Measurements from ENCODE around the gene PNPLA2.
A peak's percentile ranks its signal among the peaks of the same experiment; 100 is the strongest.

Gene PNPLA2

GRCh38 chr11:827146-827896, 8.6 kb downstream of the PNPLA2 start:
- Mint-ChIP-seq H3K4me1 (peaks cover 23% of the 10 kb centered on the region), H3K27ac (no peak overlapping the region), H3K36me3 (ENCODE audit: low read depth) (no peaks in the 10 kb centered on the region), H3K9me3 (no peaks in the 10 kb centered on the region), H3K4me3 (peak overlapping the region; percentile 50), H3K27me3 (peaks cover 39% of the 10 kb centered on the region)
- ATAC-seq (peak; percentile 3), DNase-seq (no peak)

GRCh38 chr11:827897-828192, 9.1 kb downstream of the PNPLA2 start, which contains the start of gene CRACR2B:
Gene CRACR2B (plus strand): TSS chr11:827919. CDS start chr11:828608, 689 bp downstream.
- no peaks in the 10 kb centered on the region for H3K36me3 Mint-ChIP-seq (ENCODE audit: low read depth)
- DNase-seq: no peak
- ATAC-seq: no peak
- no peaks in the 10 kb centered on the region for H3K9me3 Mint-ChIP-seq
- H3K4me3 Mint-ChIP-seq: peak within 1 kb of the TSS; percentile 64
- H3K27me3 Mint-ChIP-seq: peaks cover 39% of the 10 kb centered on the region
- H3K4me1 Mint-ChIP-seq: peaks cover 23% of the 10 kb centered on the region
- no peak within 1 kb of the TSS for H3K27ac Mint-ChIP-seq

- DNase-seq (no peak), ATAC-seq (no peak)
- no peak overlapping the region for H3K27ac Mint-ChIP-seq
- H3K9me3 Mint-ChIP-seq: no peaks in the 10 kb centered on the region
- H3K4me1 Mint-ChIP-seq: peaks cover 23% of the 10 kb centered on the region
- no peaks in the 10 kb centered on the region for H3K36me3 Mint-ChIP-seq (ENCODE audit: low read depth)
- no peak overlapping the region for H3K4me3 Mint-ChIP-seq
- peaks cover 39% of the 10 kb centered on the region for H3K27me3 Mint-ChIP-seq
These were observed 9.9 kb downstream of the PNPLA2 start for GRCh38 chr11:828506-829175.

GRCh38 chr11:829176-829846, 10.6 kb downstream of the PNPLA2 start:
- DNase-seq (no peak), ATAC-seq (no peak)
- peaks cover 39% of the 10 kb centered on the region for H3K27me3 Mint-ChIP-seq
- H3K27ac Mint-ChIP-seq: no peak overlapping the region
- H3K9me3 Mint-ChIP-seq: no peaks in the 10 kb centered on the region
- H3K4me1 Mint-ChIP-seq: peaks cover 29% of the 10 kb centered on the region
- no peaks in the 10 kb centered on the region for H3K36me3 Mint-ChIP-seq (ENCODE audit: low read depth)
- H3K4me3 Mint-ChIP-seq: peak overlapping the region; percentile 14

GRCh38 chr11:829847-830294, 11.2 kb downstream of the PNPLA2 start:
- H3K27me3 Mint-ChIP-seq: peaks cover 39% of the 10 kb centered on the region
- ATAC-seq (no peak), DNase-seq (no peak)
- H3K4me1 Mint-ChIP-seq: peaks cover 32% of the 10 kb centered on the region
- H3K9me3 Mint-ChIP-seq: no peaks in the 10 kb centered on the region
- peak overlapping the region; percentile 14 for H3K4me3 Mint-ChIP-seq
- no peak overlapping the region for H3K27ac Mint-ChIP-seq
- H3K36me3 Mint-ChIP-seq (ENCODE audit: low read depth): no peaks in the 10 kb centered on the region

- DNase-seq: peak; percentile 77
- peaks cover 37% of the 10 kb centered on the region for H3K4me1 Mint-ChIP-seq
- H3K4me3 Mint-ChIP-seq: peak overlapping the region; percentile 14
- H3K27me3 Mint-ChIP-seq: peaks cover 39% of the 10 kb centered on the region
- no peaks in the 10 kb centered on the region for H3K36me3 Mint-ChIP-seq (ENCODE audit: low read depth)
- ATAC-seq: peak; percentile 50
- no peaks in the 10 kb centered on the region for H3K9me3 Mint-ChIP-seq
- H3K27ac Mint-ChIP-seq: no peak overlapping the region
These were observed 11.8 kb downstream of the PNPLA2 start for GRCh38 chr11:830295-831117.

- ATAC-seq (no peak), DNase-seq (no peak)
- no peaks in the 10 kb centered on the region for H3K9me3 Mint-ChIP-seq
- H3K27me3 Mint-ChIP-seq: peaks cover 39% of the 10 kb centered on the region
- no peaks in the 10 kb centered on the region for H3K36me3 Mint-ChIP-seq (ENCODE audit: low read depth)
- no peak overlapping the region for H3K4me3 Mint-ChIP-seq
- peaks cover 36% of the 10 kb centered on the region for H3K4me1 Mint-ChIP-seq
- H3K27ac Mint-ChIP-seq: no peak overlapping the region
These were observed 12.6 kb downstream of the PNPLA2 start for GRCh38 chr11:831118-831864.

- Mint-ChIP-seq H3K27ac (no peak overlapping the region), H3K36me3 (ENCODE audit: low read depth) (no peaks in the 10 kb centered on the region), H3K4me1 (peaks cover 32% of the 10 kb centered on the region), H3K4me3 (no peak overlapping the region), H3K9me3 (no peaks in the 10 kb centered on the region), H3K27me3 (peaks cover 35% of the 10 kb centered on the region)
- ATAC-seq (no peak), DNase-seq (no peak)
These were observed 13.3 kb downstream of the PNPLA2 start for GRCh38 chr11:831961-832528.

GRCh38 chr11:832529-833113, 13.9 kb downstream of the PNPLA2 start, which contains the start of gene CD151:
Gene CD151 (plus strand): TSS chr11:832952. CDS start chr11:836070, 3,118 bp downstream.
- H3K36me3 Mint-ChIP-seq (ENCODE audit: low read depth): no peaks in the 10 kb centered on the region
- DNase-seq (peak; percentile 59), ATAC-seq (peak; percentile 31)
- H3K4me1 Mint-ChIP-seq: peaks cover 29% of the 10 kb centered on the region
- H3K27me3 Mint-ChIP-seq: peaks cover 32% of the 10 kb centered on the region
- peak within 1 kb of the TSS; percentile 76 for H3K4me3 Mint-ChIP-seq
- no peaks in the 10 kb centered on the region for H3K9me3 Mint-ChIP-seq
- peak within 1 kb of the TSS; percentile 56 for H3K27ac Mint-ChIP-seq

- no peak overlapping the region for H3K27ac Mint-ChIP-seq
- peak; percentile 60 for DNase-seq
- no peaks in the 10 kb centered on the region for H3K9me3 Mint-ChIP-seq
- peaks cover 26% of the 10 kb centered on the region for H3K27me3 Mint-ChIP-seq
- peak; percentile 39 for ATAC-seq
- peaks cover 23% of the 10 kb centered on the region for H3K4me1 Mint-ChIP-seq
- H3K4me3 Mint-ChIP-seq: peak overlapping the region; percentile 76
- no peaks in the 10 kb centered on the region for H3K36me3 Mint-ChIP-seq (ENCODE audit: low read depth)
These were observed 14.5 kb downstream of the PNPLA2 start for GRCh38 chr11:833114-833791.

GRCh38 chr11:833849-834311, 15.2 kb downstream of the PNPLA2 start:
- Mint-ChIP-seq H3K36me3 (ENCODE audit: low read depth) (peaks cover 3% of the 10 kb centered on the region), H3K4me1 (peaks cover 21% of the 10 kb centered on the region), H3K4me3 (peak overlapping the region; percentile 76), H3K27ac (peak overlapping the region; percentile 56), H3K9me3 (no peaks in the 10 kb centered on the region), H3K27me3 (peaks cover 20% of the 10 kb centered on the region)
- ATAC-seq (no peak), DNase-seq (no peak)

GRCh38 chr11:834371-835316, 15.9 kb downstream of the PNPLA2 start:
- peaks cover 17% of the 10 kb centered on the region for H3K4me1 Mint-ChIP-seq
- no peak for DNase-seq
- H3K27me3 Mint-ChIP-seq: peaks cover 12% of the 10 kb centered on the region
- H3K36me3 Mint-ChIP-seq (ENCODE audit: low read depth): peaks cover 3% of the 10 kb centered on the region
- H3K9me3 Mint-ChIP-seq: no peaks in the 10 kb centered on the region
- ATAC-seq: no peak
- peak overlapping the region; percentile 56 for H3K27ac Mint-ChIP-seq
- peak overlapping the region; percentile 76 for H3K4me3 Mint-ChIP-seq
